ENCODE data around the gene MVB12B.

MVB12B gene

GRCh38 chr9:126342621-126343031 is 16.0 kb downstream of the MVB12B start:
- no peak overlapping the region for H3K4me3 ChIP-seq
- H3K9me3 ChIP-seq (replicated peaks in 1 of 11): no peaks in the 10 kb centered on the region
- H3K27me3 ChIP-seq: no peaks in the 10 kb centered on the region
- no peak for TF ChIP-seq Cebpa-rat (IDR thresholded peaks at IDR 0.05)
- H3K27ac ChIP-seq: no peak overlapping the region
- peaks cover 0 to 38% (median 17%) of the 10 kb centered on the region in 11 experiments; a peak in 15 of 22 replicates for H3K36me3 ChIP-seq
- H3K4me2 ChIP-seq: peak overlapping the region in 5 of 11 experiments; percentile 21 to 41 (median 33); a peak in 5 of 22 replicates
- H3K9ac ChIP-seq: no peak overlapping the region
- peaks cover 0 to 7% (median 0%) of the 10 kb centered on the region in 11 experiments; a peak in 2 of 22 replicates for H4K20me1 ChIP-seq
- H3K4me1 ChIP-seq: peaks cover 31 to 55% (median 44%) of the 10 kb centered on the region in 10 experiments

- Histone ChIP-seq H3K4me3 (no peak overlapping the region), H3K36me3 (peaks cover 0 to 38% (median 17%) of the 10 kb centered on the region in 11 experiments; a peak in 15 of 22 replicates), H3K4me1 (peaks cover 33 to 58% (median 46%) of the 10 kb centered on the region in 10 experiments), H3K27me3 (no peaks in the 10 kb centered on the region), H3K27ac (no peak overlapping the region), H4K20me1 (peaks cover 0 to under 1% (median 0%) of the 10 kb centered on the region in 11 experiments; a peak in 1 of 22 replicates), H3K9ac (no peak overlapping the region), H3K9me3 (replicated peaks in 1 of 11) (no peaks in the 10 kb centered on the region), H3K4me2 (no peak overlapping the region)
- no peak for TF ChIP-seq Cebpa-rat (IDR thresholded peaks at IDR 0.05)
These were observed 16.7 kb downstream of the MVB12B start for GRCh38 chr9:126343271-126343700.

GRCh38 chr9:126346031-126346430 is 19.4 kb downstream of the MVB12B start:
- H3K27me3 ChIP-seq: no peaks in the 10 kb centered on the region
- H4K20me1 ChIP-seq: no peaks in the 10 kb centered on the region; a peak in 1 of 22 replicates
- no peak for TF ChIP-seq Cebpa-rat (IDR thresholded peaks at IDR 0.05)
- peak overlapping the region in 8 of 11 experiments; percentile 46 to 87 (median 75); a peak in 12 of 22 replicates for H3K4me2 ChIP-seq
- H3K4me1 ChIP-seq: peaks cover 25 to 42% (median 33%) of the 10 kb centered on the region in 10 experiments
- no peak overlapping the region for H3K9ac ChIP-seq
- peaks cover 0 to 34% (median 19%) of the 10 kb centered on the region in 11 experiments; a peak in 16 of 22 replicates for H3K36me3 ChIP-seq
- peaks cover 6 to 13% (median 8%) of the 10 kb centered on the region in 11 experiments; a peak in 21 of 22 replicates for H3K9me3 ChIP-seq (replicated peaks in 1 of 11)
- no peak overlapping the region for H3K27ac ChIP-seq
- H3K4me3 ChIP-seq: no peak overlapping the region

GRCh38 chr9:126347093-126347492 is 20.5 kb downstream of the MVB12B start:
- Histone ChIP-seq H3K4me2 (peak overlapping the region; percentile 46 to 87 (median 76)), H3K4me1 (peaks cover 25 to 32% (median 30%) of the 10 kb centered on the region in 10 experiments), H3K4me3 (no peak overlapping the region), H3K9ac (no peak overlapping the region), H3K27me3 (no peaks in the 10 kb centered on the region), H3K27ac (peak overlapping the region in 6 of 11 experiments; percentile 3 to 64 (median 32); a peak in 5 of 22 replicates), H3K36me3 (peaks cover 0 to 28% (median 17%) of the 10 kb centered on the region in 11 experiments; a peak in 13 of 22 replicates), H3K9me3 (replicated peaks in 1 of 11) (peaks cover 13 to 19% (median 15%) of the 10 kb centered on the region in 11 experiments), H4K20me1 (no peaks in the 10 kb centered on the region; a peak in 1 of 22 replicates)
- TF ChIP-seq Cebpa-rat (IDR thresholded peaks at IDR 0.05): no peak

- no peak overlapping the region for H3K4me3 ChIP-seq
- no peaks in the 10 kb centered on the region; a peak in 1 of 22 replicates for H4K20me1 ChIP-seq
- H3K4me2 ChIP-seq: peak overlapping the region; percentile 46 to 87 (median 76)
- peak overlapping the region in 7 of 11 experiments; percentile 16 to 64 (median 31); a peak in 8 of 22 replicates for H3K27ac ChIP-seq
- H3K36me3 ChIP-seq: peaks cover 0 to 22% (median 12%) of the 10 kb centered on the region in 11 experiments; a peak in 13 of 22 replicates
- no peak for TF ChIP-seq Cebpa-rat (IDR thresholded peaks at IDR 0.05)
- peaks cover 23 to 32% (median 25%) of the 10 kb centered on the region in 10 experiments for H3K4me1 ChIP-seq
- peak overlapping the region in 5 of 11 experiments; percentile 3 to 46 (median 29); a peak in 2 of 22 replicates for H3K9ac ChIP-seq
- H3K27me3 ChIP-seq: no peaks in the 10 kb centered on the region
- H3K9me3 ChIP-seq (replicated peaks in 1 of 11): peaks cover 13 to 19% (median 15%) of the 10 kb centered on the region in 11 experiments
These were observed 21.5 kb downstream of the MVB12B start for GRCh38 chr9:126347911-126348760.

- no peak overlapping the region for H3K9ac ChIP-seq
- H3K4me3 ChIP-seq: no peak overlapping the region
These were observed 22.4 kb downstream of the MVB12B start for GRCh38 chr9:126348911-126349550.

GRCh38 chr9:126354887-126355770 is 28.5 kb downstream of the MVB12B start:
- Histone ChIP-seq H3K4me2 (0 out of 22 replicates have a peak overlapping the region, but pooled peaks of 1 of the 11 experiments have one; percentile 2), H4K20me1 (peaks cover 0 to 8% (median 0%) of the 10 kb centered on the region in 11 experiments; a peak in 2 of 22 replicates), H3K9me3 (replicated peaks in 1 of 11) (peaks cover 19 to 27% (median 23%) of the 10 kb centered on the region in 11 experiments), H3K4me1 (0 out of 20 replicates have a peak, but pooled peaks cover 0 to 4% (median 0%) of the 10 kb centered on the region in 10 experiments), H3K27ac (no peak overlapping the region), H3K9ac (no peak overlapping the region), H3K27me3 (no peaks in the 10 kb centered on the region), H3K4me3 (no peak overlapping the region), H3K36me3 (peaks cover 0 to 5% (median 0%) of the 10 kb centered on the region in 11 experiments; a peak in 2 of 22 replicates)
- TF ChIP-seq Cebpa-rat (IDR thresholded peaks at IDR 0.05): no peak

More at GRCh38 chr9:126348911-126349550, 22.4 kb downstream of the MVB12B start:
- H3K27me3 ChIP-seq: no peaks in the 10 kb centered on the region
- peaks cover 23 to 32% (median 25%) of the 10 kb centered on the region in 10 experiments for H3K4me1 ChIP-seq
- no peak overlapping the region for H3K27ac ChIP-seq
- H3K4me2 ChIP-seq: peak overlapping the region in 2 of 11 experiments; percentile 80; a peak in 3 of 22 replicates
- H4K20me1 ChIP-seq: no peaks in the 10 kb centered on the region; a peak in 1 of 22 replicates
- no peak for TF ChIP-seq Cebpa-rat (IDR thresholded peaks at IDR 0.05)
- peaks cover 0 to 21% (median 10%) of the 10 kb centered on the region in 11 experiments; a peak in 13 of 22 replicates for H3K36me3 ChIP-seq
- peaks cover 13 to 19% (median 15%) of the 10 kb centered on the region in 11 experiments for H3K9me3 ChIP-seq (replicated peaks in 1 of 11)
